Adrenal gland (tissue), 12 donors: Measurements from ENCODE around the gene SCAP. TPM values are rescaled to one million over a fixed set of nuclear protein-coding genes. Genes with fewer than 3 reads are reported as not detected.

Experiments
- DNase-seq, 7 donors: peaks; one replicate each; pipeline ENCODE4 v3.0.0-alpha.2; 2019 to 2020
- H3K27ac ChIP-seq, 5 donors: fragments of 200-600 bp; sonication (generic) in 4 of 5; 1 replicate in 3 of 5; 2 replicates in 2 of 5; pipeline versions ENCODE4 v1.5.1 to v1.8.0; 2016 to 2020; ENCODE audit warnings: mild to moderate bottlenecking in 1 of 5
- H3K27me3 ChIP-seq: fragments of 200-600 bp; 2 replicates; pipeline ENCODE4 v1.8.0; 2021
- H3K36me3 ChIP-seq, 2 donors: fragments of 200-600 bp; replicated peaks in 1 of 2; 1 replicate in 1 of 2; 2 replicates in 1 of 2; pipeline versions ENCODE4 v1.5.1 to v1.8.0; 2018 to 2022
- H3K4me1 ChIP-seq, 2 donors: fragments of 200-600 bp; replicated peaks in 1 of 2; 1 replicate in 1 of 2; 2 replicates in 1 of 2; pipeline versions ENCODE4 v1.5.1 to v1.8.0; 2018 to 2021
- H3K4me3 ChIP-seq, 4 donors: fragments of 200-600 bp; sonication (generic) in 3 of 4; one replicate each; pipeline ENCODE4 v1.5.1; 2016 to 2018
- H3K9me3 ChIP-seq, 3 donors: fragments of 200-600 bp; sonication (generic) in 1 of 3; replicated peaks in 1 of 3; 1 replicate in 2 of 3; 2 replicates in 1 of 3; pipeline versions ENCODE4 v1.5.1 to v1.8.0; 2016 to 2021
- POLR2A ChIP-seq, 2 donors: fragments of 450-650 bp; IDR thresholded peaks; one replicate each; pipeline ENCODE4 v1.6.1; 2017; ENCODE audit warnings: antibody characterized with exemption in 2 of 2, mild to moderate bottlenecking in 2 of 2, moderate library complexity in 1 of 2
- WGBS, 4 donors: extraction: QIAGEN DNeasy Blood & Tissue Kit in 2 of 4; methylation state at CpG; one replicate each; pipeline versions ENCODE4 v1.1.5 to v1.1.7; 2013 to 2017; 5-methylcytosine and 5-hydroxymethylcytosine counted together
- intact Hi-C, 2 donors: fragments of 100-400 bp; cut with DNase I; formaldehyde crosslinking; loops; one replicate each; pipeline versions ENCODE4 v1.14.1 to v1.15.0; 2022 to 2023
- polyA plus RNA-seq, 3 donors: library from polyadenylated mRNA; stranded (reverse); fragments of 200-250 nt in 2 of 3; fragments of 350-450 nt in 1 of 3; fragmentation: Illumina TruSeq in 1 of 3; extraction: RNeasy Lipid Tissue Mini Kit (QIAGEN cat#74804) in 1 of 3; gene quantifications; one replicate each; pipeline ENCODE4 v1.2.3, GENCODE V29; 2013 to 2014
- total RNA-seq, 9 donors: library from RNA; depleted of rRNA in 4 of 9; stranded (reverse); fragments of >200 nt in 4 of 9; fragments of 120-200 nt in 1 of 9; fragmentation: NEBNext Ultra II Directional in 1 of 9; extraction: Animal tissue kit (Norgen Biotek cat#: 25700) in 1 of 9; gene quantifications; one replicate each; pipeline versions ENCODE4 v1.1.0 to v1.2.4, GENCODE V29; 2013 to 2023
- TF ChIP-seq, protein P1 (sequence below), 6 experiments: fragments of 450-650 bp in 4 of 6; fragments of 200-600 bp in 2 of 6; sonication (generic) in 1 of 6; IDR thresholded peaks; 1 replicate in 5 of 6; 2 replicates in 1 of 6; pipeline versions ENCODE4 v1.5.1 to v1.8.0; 2016 to 2021; ENCODE audit warnings: antibody characterized with exemption in 6 of 6, mild to moderate bottlenecking in 2 of 6, moderate library complexity in 1 of 6
- donor health status: healthy with polysubstance abuse.
- donor health status: Bipolar disorder and iron deficiency.
- donor health status: DM: yes; HTN: yes; CAD: no.
- donor health status: DM: no; HTN: no; CAD: no.
- donor health status: DM: no; HTN: no; CAD: no.
- donor health status: DM: yes; HTN: yes; CAD: no.

Gene SCAP
- total and polyA plus RNA-seq, 12 donors: 126 to 954 (median 176) TPM

DNA sequence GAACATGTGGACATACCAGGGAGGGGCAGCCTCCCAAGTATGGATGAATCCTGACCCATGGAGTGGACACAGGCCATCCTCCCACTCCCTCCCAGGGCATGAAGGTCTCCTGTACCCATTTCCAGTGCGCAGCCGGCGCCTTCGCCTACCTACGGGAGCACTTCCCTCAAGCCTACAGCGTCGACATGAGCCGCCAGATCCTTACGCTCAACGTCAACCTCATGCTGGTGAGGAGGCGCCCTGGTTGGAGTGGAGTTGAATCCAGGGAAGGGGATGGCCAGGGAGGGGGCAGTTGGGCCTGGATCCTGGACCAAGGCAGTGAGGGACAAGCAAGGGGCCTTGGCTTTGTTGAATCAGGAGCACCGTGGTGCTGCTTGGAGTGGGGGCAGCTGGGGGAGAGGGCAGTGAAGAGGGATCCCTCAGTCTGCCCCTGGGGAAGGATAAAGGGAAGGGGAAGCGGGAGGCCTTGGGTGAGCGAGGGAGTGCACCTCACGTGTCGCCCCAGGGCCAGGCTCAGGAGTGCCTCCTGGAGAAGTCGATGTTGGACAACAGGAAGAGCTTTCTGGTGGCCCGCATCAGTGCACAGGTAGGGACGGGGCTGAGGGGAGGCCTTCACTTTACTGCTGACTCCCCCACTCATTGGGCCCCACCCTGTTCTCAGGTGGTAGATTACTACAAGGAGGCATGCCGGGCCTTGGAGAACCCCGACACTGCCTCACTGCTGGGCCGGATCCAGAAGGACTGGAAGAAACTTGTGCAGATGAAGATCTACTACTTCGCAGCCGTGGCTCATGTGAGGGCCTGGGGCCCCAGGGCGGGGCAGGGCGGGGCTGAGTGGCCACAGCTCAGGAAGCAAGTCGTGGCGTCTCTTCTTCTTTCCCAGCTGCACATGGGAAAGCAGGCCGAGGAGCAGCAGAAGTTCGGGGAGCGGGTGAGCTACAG lies 69.7 kb downstream of the SCAP start:
- peak overlapping the region in 4 of 5 donors; percentile 6 to 90 (median 55) for H3K27ac ChIP-seq

DNA sequence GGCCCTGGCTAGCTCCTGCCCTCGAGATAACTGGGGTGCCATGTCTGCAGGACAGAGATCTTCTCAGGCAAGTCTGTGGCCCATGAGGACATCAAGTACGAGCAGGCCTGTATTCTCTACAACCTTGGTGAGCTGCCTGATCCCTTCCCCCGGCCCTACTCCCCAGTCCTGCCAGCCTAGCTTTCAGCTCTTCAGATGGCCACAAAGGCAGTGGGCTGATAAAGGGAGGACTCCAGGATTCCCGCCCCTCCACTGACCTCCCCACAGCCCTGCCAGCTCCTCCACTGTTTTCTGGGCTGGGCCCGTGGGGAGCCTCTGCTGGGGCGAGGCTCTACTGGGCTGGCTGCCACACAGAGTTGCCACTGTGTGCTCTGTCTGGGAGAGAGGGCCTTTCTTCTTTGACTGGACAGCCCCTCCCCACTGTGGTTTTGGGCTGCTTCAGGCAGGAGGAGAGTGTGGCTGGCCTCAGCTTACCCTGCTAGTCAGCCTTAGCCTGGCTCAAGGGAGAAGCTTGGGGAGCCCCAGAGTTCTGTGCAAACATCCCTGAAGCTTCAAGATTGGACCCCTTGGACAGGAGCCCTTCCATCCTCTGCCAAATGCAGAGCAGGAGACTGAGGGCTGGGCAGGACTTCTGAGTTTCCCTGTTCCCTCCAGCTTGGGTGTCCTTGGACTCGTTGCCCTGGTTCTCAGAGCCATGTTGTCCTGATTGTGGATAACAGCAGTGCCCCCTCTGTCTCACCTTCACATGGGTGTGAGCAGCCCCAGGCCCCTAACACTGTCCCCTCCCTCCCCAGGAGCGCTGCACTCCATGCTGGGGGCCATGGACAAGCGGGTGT lies 70.6 kb downstream of the SCAP start:
- WGBS, 4 donors: 35 to 55% (median 46%) methylated on average over 6 to 9 of the region's 9 CpGs
- DNase-seq: peak in 6 of 7 donors; percentile 36 to 73 (median 67)
- TF ChIP-seq, protein P1, sequence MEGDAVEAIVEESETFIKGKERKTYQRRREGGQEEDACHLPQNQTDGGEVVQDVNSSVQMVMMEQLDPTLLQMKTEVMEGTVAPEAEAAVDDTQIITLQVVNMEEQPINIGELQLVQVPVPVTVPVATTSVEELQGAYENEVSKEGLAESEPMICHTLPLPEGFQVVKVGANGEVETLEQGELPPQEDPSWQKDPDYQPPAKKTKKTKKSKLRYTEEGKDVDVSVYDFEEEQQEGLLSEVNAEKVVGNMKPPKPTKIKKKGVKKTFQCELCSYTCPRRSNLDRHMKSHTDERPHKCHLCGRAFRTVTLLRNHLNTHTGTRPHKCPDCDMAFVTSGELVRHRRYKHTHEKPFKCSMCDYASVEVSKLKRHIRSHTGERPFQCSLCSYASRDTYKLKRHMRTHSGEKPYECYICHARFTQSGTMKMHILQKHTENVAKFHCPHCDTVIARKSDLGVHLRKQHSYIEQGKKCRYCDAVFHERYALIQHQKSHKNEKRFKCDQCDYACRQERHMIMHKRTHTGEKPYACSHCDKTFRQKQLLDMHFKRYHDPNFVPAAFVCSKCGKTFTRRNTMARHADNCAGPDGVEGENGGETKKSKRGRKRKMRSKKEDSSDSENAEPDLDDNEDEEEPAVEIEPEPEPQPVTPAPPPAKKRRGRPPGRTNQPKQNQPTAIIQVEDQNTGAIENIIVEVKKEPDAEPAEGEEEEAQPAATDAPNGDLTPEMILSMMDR (IDR thresholded peaks at IDR 0.05): no peak
- peak in 1 of 2 donors; percentile 19 for TF ChIP-seq POLR2A (IDR thresholded peaks at IDR 0.05)
- Histone ChIP-seq H3K36me3 (peaks cover 0 to 42% of the 10 kb centered on the region in 2 donors), H3K4me3 (no peak overlapping the region), H3K4me1 (peaks cover 21 to 22% of the 10 kb centered on the region in 2 donors), H3K27ac (peak overlapping the region in 4 of 5 donors; percentile 6 to 90 (median 55)), H3K27me3 (no peaks in the 10 kb centered on the region), H3K9me3 (no peaks in the 10 kb centered on the region)
- intact Hi-C loops: no loop called here

More for the DNA sequence above, 69.7 kb downstream of the SCAP start:
- Histone ChIP-seq H3K9me3 (no peaks in the 10 kb centered on the region), H3K4me3 (no peak overlapping the region), H3K27me3 (no peaks in the 10 kb centered on the region), H3K4me1 (peaks cover 21 to 22% of the 10 kb centered on the region in 2 donors), H3K36me3 (peaks cover 0 to 46% of the 10 kb centered on the region in 2 donors)
- no peak for TF ChIP-seq POLR2A (IDR thresholded peaks at IDR 0.05)
- TF ChIP-seq, protein P1 (IDR thresholded peaks at IDR 0.05): no peak
- intact Hi-C loops: no loop called here
- peak in 1 of 7 donors; percentile 24 for DNase-seq
- 84 to 92% (median 90%) methylated on average over 27 to 31 of the region's 31 CpGs for WGBS, 4 donors

DNA sequence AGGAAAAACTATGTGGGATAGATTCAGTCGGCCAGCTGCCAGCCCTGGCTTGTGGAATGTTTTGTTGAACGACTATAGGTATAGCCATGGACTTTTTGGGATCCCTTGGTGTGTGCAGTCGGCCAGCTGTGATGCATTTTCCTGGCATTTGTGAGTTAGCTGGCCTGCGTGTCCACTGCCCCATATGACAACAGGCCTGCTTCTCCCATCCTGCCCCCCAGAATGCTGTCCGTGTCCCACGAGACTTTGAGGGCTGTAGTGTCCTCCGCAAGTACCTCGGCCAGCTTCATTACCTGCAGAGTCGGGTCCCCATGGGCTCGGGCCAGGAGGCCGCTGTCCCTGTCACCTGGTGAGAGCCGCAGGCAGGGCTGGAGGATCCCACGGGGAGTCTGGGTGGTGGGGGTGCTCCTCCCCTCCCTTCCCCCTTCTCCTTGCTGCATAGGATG lies 71.3 kb downstream of the SCAP start:
- intact Hi-C loops: no loop called here
- no peaks in the 10 kb centered on the region for H3K27me3 ChIP-seq
- H3K4me1 ChIP-seq: peaks cover 21 to 22% of the 10 kb centered on the region in 2 donors
- TF ChIP-seq, protein P1 (IDR thresholded peaks at IDR 0.05): no peak
- TF ChIP-seq POLR2A (IDR thresholded peaks at IDR 0.05): no peak
- peak overlapping the region in 4 of 5 donors; percentile 6 to 90 (median 55) for H3K27ac ChIP-seq
- WGBS, 4 donors: 76 to 82% (median 79%) methylated on average over 8 to 13 of the region's 13 CpGs
- peak in 2 of 7 donors; percentile 32 to 50 for DNase-seq
- H3K9me3 ChIP-seq: no peaks in the 10 kb centered on the region
- peaks cover 0 to 35% of the 10 kb centered on the region in 2 donors for H3K36me3 ChIP-seq
- no peak overlapping the region for H3K4me3 ChIP-seq
